Effector memory CD4-positive, alpha-beta T cell (primary cell): ENCODE results near the gene LSM14A.

Source experiments
- DNase-seq, 3 donors: peaks; one replicate each; pipeline ENCODE4 v3.0.0-alpha.2; 2020
- H3K27ac ChIP-seq: 2 replicates; pipeline ENCODE4 v1.7.0; 2013; ENCODE audit warnings: mild to moderate bottlenecking, low read length, moderate library complexity; ENCODE audit not compliant: insufficient read depth, poor library complexity, severe bottlenecking
- H3K27me3 ChIP-seq: replicated peaks from 2 replicates; pipeline ENCODE4 v1.7.0; 2013; ENCODE audit warnings: mild to moderate bottlenecking, low read length; ENCODE audit not compliant: insufficient read depth, control insufficient read depth, poor library complexity, severe bottlenecking
- H3K36me3 ChIP-seq: 2 replicates; pipeline ENCODE4 v1.7.0; 2013; ENCODE audit warnings: mild to moderate bottlenecking, low read length, moderate library complexity; ENCODE audit not compliant: control insufficient read depth, insufficient read depth
- H3K4me1 ChIP-seq: 2 replicates; pipeline ENCODE4 v1.7.0; 2013; ENCODE audit warnings: low read length, mild to moderate bottlenecking; ENCODE audit not compliant: control insufficient read depth, insufficient read depth, poor library complexity, severe bottlenecking
- H3K4me3 ChIP-seq: 2 replicates; pipeline ENCODE4 v1.7.0; 2013; ENCODE audit warnings: low read length, low read depth, mild to moderate bottlenecking; ENCODE audit not compliant: insufficient read depth, poor library complexity, severe bottlenecking
- H3K9me3 ChIP-seq: 2 replicates; pipeline ENCODE4 v1.7.0; 2013; ENCODE audit warnings: mild to moderate bottlenecking, low read length, moderate library complexity; ENCODE audit not compliant: control insufficient read depth

LSM14A gene

GRCh38 chr19:34224996-34225658 is 52.8 kb downstream of the LSM14A start:
- Histone ChIP-seq H3K36me3 (peaks cover 78% of the 10 kb centered on the region), H3K27ac (peak overlapping the region; percentile 5), H3K9me3 (no peaks in the 10 kb centered on the region), H3K4me1 (peaks cover 20% of the 10 kb centered on the region), H3K4me3 (no peak overlapping the region), H3K27me3 (no peaks in the 10 kb centered on the region)
- DNase-seq, result no peak

- H3K36me3 ChIP-seq, result peaks cover 81% of the 10 kb centered on the region
- H3K27ac ChIP-seq, result peak overlapping the region; percentile 5
- no peak for DNase-seq
Observed at GRCh38 chr19:34225659-34226015, 53.3 kb downstream of the LSM14A start.

GRCh38 chr19:34226036-34226435 is 53.7 kb downstream of the LSM14A start:
- DNase-seq, result no peak
- Histone ChIP-seq H3K9me3 (no peaks in the 10 kb centered on the region), H3K27ac (no peak overlapping the region), H3K27me3 (no peaks in the 10 kb centered on the region), H3K4me3 (no peak overlapping the region), H3K36me3 (peaks cover 77% of the 10 kb centered on the region), H3K4me1 (peaks cover 17% of the 10 kb centered on the region)

More at GRCh38 chr19:34225659-34226015, 53.3 kb downstream of the LSM14A start:
- Histone ChIP-seq H3K4me3 (no peak overlapping the region), H3K9me3 (no peaks in the 10 kb centered on the region), H3K27me3 (no peaks in the 10 kb centered on the region), H3K4me1 (peaks cover 17% of the 10 kb centered on the region)

GRCh38 chr19:34228347-34228746 is 56.0 kb downstream of the LSM14A start:
- H3K4me1 ChIP-seq, result peaks cover 25% of the 10 kb centered on the region
- H3K36me3 ChIP-seq, result peaks cover 54% of the 10 kb centered on the region
- H3K9me3 ChIP-seq, result no peaks in the 10 kb centered on the region
- no peaks in the 10 kb centered on the region for H3K27me3 ChIP-seq
- H3K27ac ChIP-seq, result no peak overlapping the region
- H3K4me3 ChIP-seq, result no peak overlapping the region
- no peak for DNase-seq

GRCh38 chr19:34228762-34229161 is 56.5 kb downstream of the LSM14A start:
- Histone ChIP-seq H3K9me3 (no peaks in the 10 kb centered on the region), H3K27me3 (no peaks in the 10 kb centered on the region), H3K4me3 (no peak overlapping the region), H3K27ac (no peak overlapping the region), H3K36me3 (peaks cover 50% of the 10 kb centered on the region), H3K4me1 (peaks cover 25% of the 10 kb centered on the region)
- no peak for DNase-seq

- Histone ChIP-seq H3K9me3 (no peaks in the 10 kb centered on the region), H3K36me3 (peaks cover 41% of the 10 kb centered on the region)
Observed at GRCh38 chr19:34229721-34230120, 57.4 kb downstream of the LSM14A start.

GRCh38 chr19:34230820-34231219 is 58.5 kb downstream of the LSM14A start:
- DNase-seq, result no peak
- no peaks in the 10 kb centered on the region for H3K27me3 ChIP-seq
- peaks cover 10% of the 10 kb centered on the region for H3K4me1 ChIP-seq
- no peak overlapping the region for H3K27ac ChIP-seq
- H3K36me3 ChIP-seq, result peaks cover 33% of the 10 kb centered on the region
- H3K9me3 ChIP-seq, result no peaks in the 10 kb centered on the region
- H3K4me3 ChIP-seq, result no peak overlapping the region

More at GRCh38 chr19:34229721-34230120, 57.4 kb downstream of the LSM14A start:
- Histone ChIP-seq H3K27ac (no peak overlapping the region), H3K4me1 (peaks cover 21% of the 10 kb centered on the region), H3K27me3 (no peaks in the 10 kb centered on the region), H3K4me3 (no peak overlapping the region)
- no peak for DNase-seq

GRCh38 chr19:34231439-34231838 is 59.1 kb downstream of the LSM14A start:
- no peak overlapping the region for H3K27ac ChIP-seq
- peaks cover 26% of the 10 kb centered on the region for H3K36me3 ChIP-seq
- H3K4me3 ChIP-seq, result no peak overlapping the region
- peaks cover 8% of the 10 kb centered on the region for H3K4me1 ChIP-seq
- no peak for DNase-seq
- no peaks in the 10 kb centered on the region for H3K27me3 ChIP-seq
- no peaks in the 10 kb centered on the region for H3K9me3 ChIP-seq

GRCh38 chr19:34232566-34233481 is 60.5 kb downstream of the LSM14A start:
- Histone ChIP-seq H3K36me3 (peaks cover 25% of the 10 kb centered on the region), H3K27me3 (no peaks in the 10 kb centered on the region), H3K4me3 (no peak overlapping the region), H3K9me3 (no peaks in the 10 kb centered on the region), H3K27ac (no peak overlapping the region), H3K4me1 (peaks cover 8% of the 10 kb centered on the region)
- no peak for DNase-seq

GRCh38 chr19:34235425-34235940 is 63.2 kb downstream of the LSM14A start:
- Histone ChIP-seq H3K9me3 (no peaks in the 10 kb centered on the region), H3K4me1 (peaks cover 8% of the 10 kb centered on the region), H3K27ac (no peak overlapping the region), H3K36me3 (no peaks in the 10 kb centered on the region), H3K4me3 (no peak overlapping the region), H3K27me3 (no peaks in the 10 kb centered on the region)
- no peak for DNase-seq
